Epithelial cell of esophagus (primary cell): Measurements from ENCODE around the gene EI24.
"Not testable (repeated sequence)": the region's sequence is repeated elsewhere in the genome, so short reads cannot be mapped to it uniquely, and the experiment has no call there.

Source experiments
- DNase-seq: peaks from one replicate; pipeline ENCODE4 v3.0.0; 2010; ENCODE audit warnings: low read depth
- H3K4me3 ChIP-seq: 2 replicates; pipeline ENCODE4 v1.5.1; 2011; ENCODE audit warnings: mild to moderate bottlenecking, low read length, control low read depth
- TF ChIP-seq, protein P1 (sequence below): IDR thresholded peaks from 2 replicates; pipeline ENCODE4 v1.5.1; 2011; ENCODE audit warnings: low read depth, mild to moderate bottlenecking, low read length, control low read depth, inconsistent platforms; ENCODE audit not compliant: insufficient read depth; ENCODE audit errors: missing control alignments

The EI24 gene

GRCh38 chr11:125562430-125562829, 6.8 kb upstream of the EI24 start:
- TF ChIP-seq, protein P1, sequence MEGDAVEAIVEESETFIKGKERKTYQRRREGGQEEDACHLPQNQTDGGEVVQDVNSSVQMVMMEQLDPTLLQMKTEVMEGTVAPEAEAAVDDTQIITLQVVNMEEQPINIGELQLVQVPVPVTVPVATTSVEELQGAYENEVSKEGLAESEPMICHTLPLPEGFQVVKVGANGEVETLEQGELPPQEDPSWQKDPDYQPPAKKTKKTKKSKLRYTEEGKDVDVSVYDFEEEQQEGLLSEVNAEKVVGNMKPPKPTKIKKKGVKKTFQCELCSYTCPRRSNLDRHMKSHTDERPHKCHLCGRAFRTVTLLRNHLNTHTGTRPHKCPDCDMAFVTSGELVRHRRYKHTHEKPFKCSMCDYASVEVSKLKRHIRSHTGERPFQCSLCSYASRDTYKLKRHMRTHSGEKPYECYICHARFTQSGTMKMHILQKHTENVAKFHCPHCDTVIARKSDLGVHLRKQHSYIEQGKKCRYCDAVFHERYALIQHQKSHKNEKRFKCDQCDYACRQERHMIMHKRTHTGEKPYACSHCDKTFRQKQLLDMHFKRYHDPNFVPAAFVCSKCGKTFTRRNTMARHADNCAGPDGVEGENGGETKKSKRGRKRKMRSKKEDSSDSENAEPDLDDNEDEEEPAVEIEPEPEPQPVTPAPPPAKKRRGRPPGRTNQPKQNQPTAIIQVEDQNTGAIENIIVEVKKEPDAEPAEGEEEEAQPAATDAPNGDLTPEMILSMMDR, result no peak
- H3K4me3 ChIP-seq, result no peak overlapping the region
- no peak for DNase-seq

- TF ChIP-seq, protein P1, result no peak
- no peak for DNase-seq
- H3K4me3 ChIP-seq, result no peak overlapping the region
Observed at GRCh38 chr11:125564357-125564756, 4.9 kb upstream of the EI24 start.

- TF ChIP-seq, protein P1, result no peak
- H3K4me3 ChIP-seq, result no peak overlapping the region
Observed at GRCh38 chr11:125566235-125566634, 3.0 kb upstream of the EI24 start.

DNA sequence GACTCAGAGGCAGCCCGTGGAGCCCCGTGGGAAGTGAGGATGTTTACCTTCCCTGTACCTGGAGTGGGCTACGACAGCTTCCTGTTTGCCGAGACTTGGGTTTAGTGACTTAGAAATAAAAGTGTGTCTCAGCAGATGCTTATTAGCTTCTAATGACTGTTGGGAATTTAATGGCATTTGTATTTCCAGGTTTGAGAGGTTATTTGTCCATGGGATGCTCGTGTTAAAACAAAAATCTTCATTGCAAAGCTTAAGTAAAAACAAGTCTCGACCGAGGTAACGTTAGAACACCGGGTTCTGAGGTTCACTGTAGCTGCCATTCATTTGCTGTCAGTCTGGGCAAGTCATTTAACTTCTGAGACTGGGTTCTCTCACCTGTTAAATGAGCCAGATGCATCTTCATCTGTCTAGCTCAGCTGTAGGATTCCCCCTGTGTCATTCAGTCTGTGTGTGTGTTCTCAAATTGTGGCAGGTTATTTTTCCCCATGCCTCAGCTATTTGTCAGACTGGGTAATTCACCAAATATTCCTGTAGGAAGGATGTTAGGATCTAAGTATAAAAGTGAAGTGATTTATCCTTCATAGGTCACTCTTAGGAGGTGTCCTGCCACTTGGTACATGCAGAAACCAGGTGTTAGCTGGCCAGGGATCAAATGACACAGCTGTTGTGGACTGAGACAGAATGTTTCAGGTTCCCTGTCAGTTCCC, 791 bp downstream of the EI24 start:
- peak; percentile 49 for DNase-seq
- H3K4me3 ChIP-seq, result peak overlapping the region; percentile 85
- TF ChIP-seq, protein P1, result no peak

More at GRCh38 chr11:125566235-125566634, 3.0 kb upstream of the EI24 start:
- DNase-seq, result no peak

DNA sequence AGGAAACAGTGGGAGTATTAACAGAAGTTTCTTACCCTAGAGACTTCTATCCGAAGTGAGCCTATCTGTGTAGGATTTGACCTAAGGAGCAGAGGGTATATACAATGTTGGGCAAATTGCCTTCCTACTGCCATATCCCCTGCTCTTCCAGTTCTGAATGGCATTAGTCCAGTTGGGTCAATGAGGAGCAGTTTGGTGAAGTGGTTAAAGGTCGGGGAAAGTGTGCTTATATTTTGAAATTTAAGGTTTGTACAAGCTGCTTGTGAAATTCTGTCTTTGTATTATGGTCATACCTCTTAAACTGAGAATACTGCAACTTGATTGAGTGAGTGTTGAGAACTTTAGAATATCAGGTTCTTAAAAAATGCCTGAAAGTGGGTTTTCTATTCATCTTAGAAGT, 1.7 kb downstream of the EI24 start:
- DNase-seq, result no peak
- peak overlapping the region; percentile 85 for H3K4me3 ChIP-seq
- TF ChIP-seq, protein P1, result no peak

- no peak overlapping the region for H3K4me3 ChIP-seq
- TF ChIP-seq, protein P1, result no peak
- DNase-seq, result no peak
Observed at GRCh38 chr11:125572916-125573315, 3.6 kb downstream of the EI24 start.

DNA sequence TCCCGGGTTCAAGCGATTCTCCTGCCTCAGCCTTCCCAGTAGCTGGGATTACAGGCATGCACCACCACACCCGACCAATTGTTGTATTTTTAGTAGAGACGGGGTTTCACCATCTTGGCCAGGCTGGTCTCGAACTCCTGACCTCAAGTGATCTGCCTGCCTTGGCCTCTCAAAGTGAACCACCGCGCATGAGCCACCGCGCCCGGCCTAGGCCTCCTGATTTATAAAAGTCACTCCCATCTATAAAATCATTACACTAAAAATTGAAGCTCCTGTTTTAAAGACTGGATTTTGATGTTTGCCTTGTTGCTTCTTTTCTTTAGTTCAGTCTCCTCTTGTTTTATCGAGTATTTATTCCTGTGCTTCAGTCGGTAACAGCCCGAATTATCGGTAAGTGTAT, 7.9 kb downstream of the EI24 start:
- H3K4me3 ChIP-seq, DNase-seq: not testable (repeated sequence)
